ENCODE results near the gene EDDM3A. TPM values are rescaled to one million over a fixed set of nuclear protein-coding genes. Genes with fewer than 3 reads are reported as not detected.

Gene EDDM3A
- polyA plus RNA-seq, 1 of the 3 experiments (the other 2 are of a cell fraction), result not detected

- Histone ChIP-seq H3K36me3 (replicated peaks in 1 of 2; ENCODE audit: control insufficient read depth in 1 of 2, insufficient read depth in 2 of 2, low read length in 1 of 2) (no peaks in the 10 kb centered on the region), H3K9me2 (no peaks in the 10 kb centered on the region), H3K79me2 (ENCODE audit: insufficient read depth) (no peaks in the 10 kb centered on the region), H2AFZ (ENCODE audit: low read depth) (no peak overlapping the region), H3K4me3 (ENCODE audit: low read depth in 2 of 2, low read length in 1 of 2) (no peak overlapping the region), H3K27ac (ENCODE audit: low read depth in 2 of 2, low read length in 1 of 2) (no peak overlapping the region), H3K9ac (no peak overlapping the region), H4K20me1 (ENCODE audit: insufficient read depth) (no peaks in the 10 kb centered on the region), H3K4me1 (ENCODE audit: control insufficient read depth in 1 of 2, insufficient read depth in 2 of 2, low read depth in 1 of 2, low read length in 1 of 2) (no peaks in the 10 kb centered on the region; a peak in 1 of 4 replicates), H3K4me2 (no peak overlapping the region), H3K9me3 (no peaks in the 10 kb centered on the region), H3K27me3 (ENCODE audit: insufficient read depth) (peaks cover 12% of the 10 kb centered on the region; the same call in 1 of the 2 replicates), H3F3A (replicated peaks; ENCODE audit: insufficient read depth) (no peaks in the 10 kb centered on the region)
- WGBS (ENCODE audit: low lambda C conversion rate), result 4% methylated on average over 5 of the region's 5 CpGs
- CTCF ChIA-PET, result no interaction called here
- TF ChIP-seq, protein P1, sequence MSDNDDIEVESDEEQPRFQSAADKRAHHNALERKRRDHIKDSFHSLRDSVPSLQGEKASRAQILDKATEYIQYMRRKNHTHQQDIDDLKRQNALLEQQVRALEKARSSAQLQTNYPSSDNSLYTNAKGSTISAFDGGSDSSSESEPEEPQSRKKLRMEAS (IDR thresholded peaks at IDR 0.05; ENCODE audit: low read depth), result no peak
- no peak for TF ChIP-seq IRF3 (IDR thresholded peaks at IDR 0.05; ENCODE audit: low read depth, low read length)
- DNase-seq, result no peak
- POLR2A ChIA-PET, result no interaction called here
Measured at GRCh38 chr14:20782280-20782890, 36.7 kb downstream of the EDDM3A start.

DNA sequence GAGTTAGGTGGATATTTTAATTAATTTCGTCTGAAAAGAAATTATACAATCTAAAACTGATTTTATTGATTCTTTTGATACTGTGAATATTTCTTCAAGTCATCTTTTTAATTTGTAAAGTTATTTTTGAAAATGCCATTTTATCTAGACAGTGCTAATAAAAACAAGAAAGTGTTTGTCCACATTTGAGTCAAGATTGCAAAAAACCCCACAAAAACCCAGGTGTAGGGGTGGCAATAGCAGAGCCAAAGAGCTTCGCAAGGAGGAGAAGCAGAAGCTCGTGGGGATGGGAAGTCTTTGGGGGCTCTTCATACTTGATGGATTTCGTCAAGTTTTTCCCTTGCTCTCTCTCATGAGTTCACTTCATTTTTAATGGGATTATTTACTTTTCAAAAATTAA lies 41.3 kb downstream of the EDDM3A start:
- no peak for TF ChIP-seq FOXJ3 (CRISPR knock-in tag; IDR thresholded peaks at IDR 0.05)
- TF ChIP-seq TAF1 (IDR thresholded peaks at IDR 0.05; ENCODE audit: borderline replicate concordance, low read depth, low read length), result no peak
- no peak for TF ChIP-seq EZH2phosphoT487 (IDR thresholded peaks at IDR 0.05; ENCODE audit: borderline replicate concordance, low read depth)
- no peak for DNase-seq
- no peaks in the 10 kb centered on the region for H3K79me2 ChIP-seq (ENCODE audit: insufficient read depth)
- no peak overlapping the region for H3K9ac ChIP-seq
- H3K27ac ChIP-seq (ENCODE audit: low read depth in 2 of 2, low read length in 1 of 2), result no peak overlapping the region
- H3K4me2 ChIP-seq, result no peak overlapping the region
- no peaks in the 10 kb centered on the region for H3K9me2 ChIP-seq
- no peak overlapping the region for H2AFZ ChIP-seq (ENCODE audit: low read depth)
- POLR2A ChIA-PET, result no interaction called here
- no peaks in the 10 kb centered on the region for H3K9me3 ChIP-seq
- 11% methylated on average over 4 of the region's 4 CpGs for WGBS (ENCODE audit: low lambda C conversion rate)
- CTCF ChIA-PET, result no interaction called here
- H4K20me1 ChIP-seq (ENCODE audit: insufficient read depth), result no peaks in the 10 kb centered on the region
- no peaks in the 10 kb centered on the region; a peak in 1 of 4 replicates for H3K4me1 ChIP-seq (ENCODE audit: control insufficient read depth in 1 of 2, insufficient read depth in 2 of 2, low read depth in 1 of 2, low read length in 1 of 2)
- H3K36me3 ChIP-seq (replicated peaks in 1 of 2; ENCODE audit: control insufficient read depth in 1 of 2, insufficient read depth in 2 of 2, low read length in 1 of 2), result no peaks in the 10 kb centered on the region
- no peaks in the 10 kb centered on the region for H3F3A ChIP-seq (replicated peaks; ENCODE audit: insufficient read depth)
- peaks cover 20% of the 10 kb centered on the region; the same call in 1 of the 2 replicates for H3K27me3 ChIP-seq (ENCODE audit: insufficient read depth)
- no peak overlapping the region for H3K4me3 ChIP-seq (ENCODE audit: low read depth in 2 of 2, low read length in 1 of 2)

DNA sequence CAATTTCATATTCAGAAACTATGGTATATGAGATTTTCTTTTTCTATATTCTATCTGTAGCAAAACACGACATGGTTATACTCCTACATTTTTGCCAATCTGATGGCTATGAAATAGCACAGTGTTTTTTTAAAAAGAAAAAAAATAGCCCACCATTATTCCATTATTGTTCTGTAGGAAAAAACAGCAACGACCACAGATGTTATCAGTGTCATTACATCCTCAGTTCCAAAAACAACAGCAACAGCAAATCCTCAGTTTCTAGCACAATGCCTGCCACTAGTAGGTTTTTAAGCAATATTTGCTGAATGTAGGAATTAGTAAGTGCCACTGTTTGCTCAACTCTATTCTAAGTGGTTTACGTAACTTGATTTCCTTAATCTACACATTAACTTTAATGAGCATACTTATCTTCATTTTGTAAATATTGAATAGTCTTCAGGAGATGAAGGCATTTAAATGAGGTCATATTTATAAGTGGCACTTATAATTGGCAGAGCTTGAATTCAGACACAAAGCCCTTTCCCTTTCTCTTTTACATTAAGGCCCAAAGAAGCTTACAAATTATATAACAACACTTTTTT lies 43.6 kb downstream of the EDDM3A start:
- TF ChIP-seq SIN3A (IDR thresholded peaks at IDR 0.05; ENCODE audit: borderline replicate concordance, low read depth, low read length) (no peak), USF1 (IDR thresholded peaks at IDR 0.05; ENCODE audit: borderline replicate concordance, low read depth) (no peak), IRF3 (IDR thresholded peaks at IDR 0.05; ENCODE audit: low read depth, low read length) (no peak)
- POLR2A ChIA-PET, result no interaction called here
- H3F3A ChIP-seq (replicated peaks; ENCODE audit: insufficient read depth), result no peaks in the 10 kb centered on the region
- CTCF ChIA-PET, result no interaction called here
- H3K4me3 ChIP-seq (ENCODE audit: low read depth in 2 of 2, low read length in 1 of 2), result no peak overlapping the region
- H3K27ac ChIP-seq (ENCODE audit: low read depth in 2 of 2, low read length in 1 of 2), result no peak overlapping the region
- H3K36me3 ChIP-seq (replicated peaks in 1 of 2; ENCODE audit: control insufficient read depth in 1 of 2, insufficient read depth in 2 of 2, low read length in 1 of 2), result no peaks in the 10 kb centered on the region
- H3K9me3 ChIP-seq, result no peaks in the 10 kb centered on the region
- H3K27me3 ChIP-seq (ENCODE audit: insufficient read depth), result peaks cover 24% of the 10 kb centered on the region; the same call in 1 of the 2 replicates
- no peaks in the 10 kb centered on the region for H4K20me1 ChIP-seq (ENCODE audit: insufficient read depth)
- H2AFZ ChIP-seq (ENCODE audit: low read depth), result no peak overlapping the region
- H3K79me2 ChIP-seq (ENCODE audit: insufficient read depth), result no peaks in the 10 kb centered on the region
- no peaks in the 10 kb centered on the region for H3K4me1 ChIP-seq (ENCODE audit: control insufficient read depth in 1 of 2, insufficient read depth in 2 of 2, low read depth in 1 of 2, low read length in 1 of 2)
- no peaks in the 10 kb centered on the region for H3K9me2 ChIP-seq
- no peak for DNase-seq
- WGBS (ENCODE audit: low lambda C conversion rate), result 23% methylated on average over 3 of the region's 3 CpGs
- H3K4me2 ChIP-seq, result no peak overlapping the region
- no peak overlapping the region for H3K9ac ChIP-seq
